ENCODE measurements around the gene EXOC3L1.

DNA sequence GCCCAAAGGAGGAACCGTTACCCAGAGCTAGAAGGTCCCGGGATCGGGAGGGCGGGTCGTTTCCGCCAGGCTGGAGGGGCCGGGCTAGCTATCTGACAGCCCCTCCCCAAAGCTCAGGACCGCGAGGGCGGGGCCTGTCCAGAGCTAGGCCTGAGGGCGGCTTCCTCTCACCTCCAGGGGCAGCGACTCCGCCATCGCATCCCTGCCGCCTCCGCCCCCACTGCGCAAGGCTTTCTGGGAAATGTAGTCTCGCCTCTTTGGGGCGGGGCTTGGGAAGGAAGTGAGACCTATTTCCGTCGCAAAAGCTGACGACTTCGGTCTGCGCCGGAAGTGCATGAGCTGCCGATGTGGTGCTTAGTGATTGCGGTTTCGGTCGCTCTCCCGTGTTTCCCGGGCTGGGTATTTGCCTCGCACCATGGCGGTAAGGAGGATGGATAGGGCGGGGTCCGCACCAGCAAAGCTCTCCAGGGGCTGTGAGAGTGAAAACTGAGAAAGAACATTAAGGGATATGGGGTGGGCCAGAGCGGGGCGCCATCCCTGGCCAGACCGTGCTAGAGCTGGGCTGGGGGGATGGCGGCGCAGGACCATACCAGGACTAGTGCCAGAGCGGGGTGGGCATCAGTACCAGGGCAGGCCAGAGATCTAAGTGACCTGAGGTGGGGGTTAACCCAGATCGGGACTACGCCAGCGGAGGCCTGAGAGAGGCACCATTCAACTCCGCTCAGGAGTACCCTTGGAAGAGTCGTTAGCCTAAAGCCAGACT lies 37.0 kb upstream of the EXOC3L1 start, which contains the start of gene TMEM208:
- TF ChIP-seq MYC (IDR thresholded peaks at IDR 0.05; ENCODE audit: low read depth, low read length): no peak; the same call in 1 of the 2 replicates
- TF ChIP-seq, protein P1, sequence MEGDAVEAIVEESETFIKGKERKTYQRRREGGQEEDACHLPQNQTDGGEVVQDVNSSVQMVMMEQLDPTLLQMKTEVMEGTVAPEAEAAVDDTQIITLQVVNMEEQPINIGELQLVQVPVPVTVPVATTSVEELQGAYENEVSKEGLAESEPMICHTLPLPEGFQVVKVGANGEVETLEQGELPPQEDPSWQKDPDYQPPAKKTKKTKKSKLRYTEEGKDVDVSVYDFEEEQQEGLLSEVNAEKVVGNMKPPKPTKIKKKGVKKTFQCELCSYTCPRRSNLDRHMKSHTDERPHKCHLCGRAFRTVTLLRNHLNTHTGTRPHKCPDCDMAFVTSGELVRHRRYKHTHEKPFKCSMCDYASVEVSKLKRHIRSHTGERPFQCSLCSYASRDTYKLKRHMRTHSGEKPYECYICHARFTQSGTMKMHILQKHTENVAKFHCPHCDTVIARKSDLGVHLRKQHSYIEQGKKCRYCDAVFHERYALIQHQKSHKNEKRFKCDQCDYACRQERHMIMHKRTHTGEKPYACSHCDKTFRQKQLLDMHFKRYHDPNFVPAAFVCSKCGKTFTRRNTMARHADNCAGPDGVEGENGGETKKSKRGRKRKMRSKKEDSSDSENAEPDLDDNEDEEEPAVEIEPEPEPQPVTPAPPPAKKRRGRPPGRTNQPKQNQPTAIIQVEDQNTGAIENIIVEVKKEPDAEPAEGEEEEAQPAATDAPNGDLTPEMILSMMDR (IDR thresholded peaks at IDR 0.05; ENCODE audit: low read depth, low read length): peak; percentile 10
- TF ChIP-seq POLR2A (IDR thresholded peaks at IDR 0.05; ENCODE audit: extremely low read depth, insufficient read length): peak; percentile 76

Measured in NB4 (cell line).